Body of pancreas (tissue), 4 donors: ENCODE measurements around the gene ZDHHC13.

Experiments used
- POLR2A ChIP-seq, 3 donors: fragments of 450-650 bp; IDR thresholded peaks; one replicate each; pipeline ENCODE4 v1.6.1; 2016; ENCODE audit warnings: antibody characterized with exemption in 3 of 3, mild to moderate bottlenecking in 2 of 3
- TF ChIP-seq, protein P1 (sequence below), 7 experiments: fragments of 450-650 bp in 4 of 7; fragments of 200-600 bp in 3 of 7; sonication (generic) in 3 of 7; IDR thresholded peaks; one replicate each; pipeline ENCODE4 v1.5.1; 2016 to 2019; ENCODE audit warnings: antibody characterized with exemption in 7 of 7

DNA sequence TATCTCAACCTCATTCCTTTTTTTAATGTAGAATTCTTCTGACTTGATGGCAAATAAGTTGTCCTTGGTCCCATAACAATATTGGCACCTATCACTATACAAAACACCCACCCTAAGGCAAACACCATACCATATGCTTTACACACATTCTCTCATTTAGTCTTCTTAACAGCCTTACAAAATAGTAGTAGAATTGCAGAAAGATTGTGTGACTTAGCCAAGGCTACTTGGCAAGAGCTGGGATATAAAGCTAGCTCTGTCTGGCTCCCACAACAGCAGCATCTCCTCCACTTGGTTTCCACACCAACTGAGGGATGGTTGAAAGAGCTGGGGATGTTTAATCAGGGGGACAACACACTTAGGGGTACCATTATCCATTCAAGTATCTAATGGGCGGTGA lies 9.8 kb upstream of the ZDHHC13 start:
- TF ChIP-seq, protein P1, sequence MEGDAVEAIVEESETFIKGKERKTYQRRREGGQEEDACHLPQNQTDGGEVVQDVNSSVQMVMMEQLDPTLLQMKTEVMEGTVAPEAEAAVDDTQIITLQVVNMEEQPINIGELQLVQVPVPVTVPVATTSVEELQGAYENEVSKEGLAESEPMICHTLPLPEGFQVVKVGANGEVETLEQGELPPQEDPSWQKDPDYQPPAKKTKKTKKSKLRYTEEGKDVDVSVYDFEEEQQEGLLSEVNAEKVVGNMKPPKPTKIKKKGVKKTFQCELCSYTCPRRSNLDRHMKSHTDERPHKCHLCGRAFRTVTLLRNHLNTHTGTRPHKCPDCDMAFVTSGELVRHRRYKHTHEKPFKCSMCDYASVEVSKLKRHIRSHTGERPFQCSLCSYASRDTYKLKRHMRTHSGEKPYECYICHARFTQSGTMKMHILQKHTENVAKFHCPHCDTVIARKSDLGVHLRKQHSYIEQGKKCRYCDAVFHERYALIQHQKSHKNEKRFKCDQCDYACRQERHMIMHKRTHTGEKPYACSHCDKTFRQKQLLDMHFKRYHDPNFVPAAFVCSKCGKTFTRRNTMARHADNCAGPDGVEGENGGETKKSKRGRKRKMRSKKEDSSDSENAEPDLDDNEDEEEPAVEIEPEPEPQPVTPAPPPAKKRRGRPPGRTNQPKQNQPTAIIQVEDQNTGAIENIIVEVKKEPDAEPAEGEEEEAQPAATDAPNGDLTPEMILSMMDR (IDR thresholded peaks at IDR 0.05), result no peak
- TF ChIP-seq POLR2A (IDR thresholded peaks at IDR 0.05), result no peak
